CD4-positive, alpha-beta T cell (primary cell): ENCODE results near the gene MEF2A. TPM values are rescaled to one million over a fixed set of nuclear protein-coding genes. Genes with fewer than 3 reads are reported as not detected.
A peak's percentile ranks its signal among the peaks of the same experiment; 100 is the strongest.

Experiments used
- ATAC-seq: fragments of 200-7000 bp; cut with Tn5 transposase; one replicate; pipeline ENCODE4 v1.10.0; 2022; ENCODE audit warnings: mild to moderate bottlenecking; ENCODE audit not compliant: poor library complexity
- CTCF ChIA-PET: fragments of 350-600 bp; sonication (Branson Sonifier 250); formaldehyde crosslinking; loops from one replicate; lab custom pipeline; 2021; ENCODE audit warnings: antibody characterized with exemption, inconsistent platforms; lab: Charles Lee
- POLR2A ChIA-PET: fragments of 350-600 bp; sonication (Branson Sonifier 250); formaldehyde crosslinking; loops from one replicate; lab custom pipeline; 2021; ENCODE audit warnings: antibody characterized with exemption, inconsistent platforms; lab: Charles Lee
- DNase-seq, 14 experiments: peaks; one replicate each; pipeline ENCODE4 v3.0.0-alpha.2; 2013 to 2020; ENCODE audit warnings: mixed read lengths in 2 of 14
- H3K27ac ChIP-seq, 2 donors: one replicate each; pipeline versions ENCODE4 v1.5.1 to v1.7.0; 2013; ENCODE audit warnings: low read length in 2 of 2, low read depth in 1 of 2, mild to moderate bottlenecking in 1 of 2
- H3K27me3 ChIP-seq, 2 experiments: 1 replicate in 1 of 2; 2 replicates in 1 of 2; pipeline versions ENCODE4 v1.6.1 to v1.7.0; 2013; ENCODE audit warnings: low read length in 2 of 2, control low read depth in 1 of 2, mild to moderate bottlenecking in 1 of 2, moderate library complexity in 1 of 2; ENCODE audit not compliant: insufficient read depth in 2 of 2, control insufficient read depth in 1 of 2
- H3K36me3 ChIP-seq: one replicate; pipeline ENCODE4 v1.6.1; 2013; ENCODE audit warnings: low read length, control low read depth; ENCODE audit not compliant: insufficient read depth
- H3K4me1 ChIP-seq: one replicate; pipeline ENCODE4 v1.6.1; 2013; ENCODE audit warnings: low read length, control low read depth; ENCODE audit not compliant: insufficient read depth
- H3K4me3 ChIP-seq: one replicate; pipeline ENCODE4 v1.5.1; 2013; ENCODE audit warnings: mild to moderate bottlenecking, low read length, moderate library complexity
- H3K9me3 ChIP-seq, 2 experiments: 1 replicate in 1 of 2; 2 replicates in 1 of 2; pipeline versions ENCODE4 v1.6.1 to v1.7.0; 2013; ENCODE audit warnings: low read length in 2 of 2, mild to moderate bottlenecking in 2 of 2, control low read depth in 1 of 2, moderate library complexity in 1 of 2; ENCODE audit not compliant: control insufficient read depth in 1 of 2, insufficient read depth in 1 of 2
- H3K27ac Mint-ChIP-seq: one replicate; pipeline ENCODE4 v1.8.0; 2020; ENCODE audit warnings: mixed read lengths
- H3K27me3 Mint-ChIP-seq: one replicate; pipeline ENCODE4 v1.8.0; 2021; ENCODE audit warnings: mixed read lengths
- H3K36me3 Mint-ChIP-seq: one replicate; pipeline ENCODE4 v1.8.0; 2021; ENCODE audit warnings: low read depth, mixed read lengths
- H3K4me1 Mint-ChIP-seq: one replicate; pipeline ENCODE4 v1.8.0; 2021; ENCODE audit warnings: low read depth, mixed read lengths
- H3K4me3 Mint-ChIP-seq: one replicate; pipeline ENCODE4 v1.8.0; 2020; ENCODE audit warnings: mild to moderate bottlenecking, mixed read lengths
- H3K9me3 Mint-ChIP-seq: one replicate; pipeline ENCODE4 v1.8.0; 2020; ENCODE audit warnings: mixed read lengths
- intact Hi-C, 2 experiments: fragments of 100-400 bp; cut with DNase I in 1 of 2; cut with micrococcal nuclease in 1 of 2; formaldehyde crosslinking; loops; one replicate each; pipeline versions ENCODE4 v1.15.1 to v1.9.0; 2023 to 2025; cut with DNase I, micrococcal nuclease
- total RNA-seq, 174 experiments: library from RNA in 2 of 174; stranded (reverse) in 2 of 174; gene quantifications; one replicate each; pipeline ENCODE4 v1.2.3 and lab custom pipeline; 2021 to 2026
- TF ChIP-seq, protein P1 (sequence below): fragments of 200-600 bp; IDR thresholded peaks from one replicate; pipeline ENCODE4 v1.8.0; 2022; ENCODE audit warnings: antibody characterized with exemption, mild to moderate bottlenecking

The MEF2A gene
- total RNA-seq, 2 experiments from 2014 or later, result 23.2 to 24.9 TPM

DNA sequence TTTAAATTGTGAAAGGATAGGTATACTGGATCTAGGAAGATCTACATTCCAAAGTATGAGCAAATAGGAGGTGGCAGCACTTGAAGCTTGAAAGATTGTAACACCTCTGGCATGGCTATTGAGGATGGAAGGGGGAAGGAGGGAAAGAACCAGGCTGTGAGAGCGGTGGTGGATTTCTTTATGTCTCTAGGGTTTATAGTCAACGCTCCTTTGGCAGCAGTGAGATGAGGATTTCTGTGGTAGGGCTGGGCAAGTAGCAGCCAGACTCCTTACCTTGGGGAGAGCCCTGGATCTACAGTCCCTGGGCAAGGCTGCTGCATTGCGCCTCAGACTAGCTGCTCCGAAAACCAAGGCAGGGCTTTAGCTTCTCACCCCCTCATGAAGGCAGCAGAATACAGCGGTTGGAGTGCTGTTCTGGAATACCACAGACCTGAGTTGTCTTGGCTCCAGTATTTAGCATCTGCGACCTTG lies 53.2 kb downstream of the MEF2A start:
- Histone ChIP-seq H3K4me1 (peaks cover 8% of the 10 kb centered on the region), H3K27me3 (no peaks in the 10 kb centered on the region), H3K27ac (no peak overlapping the region), H3K36me3 (no peaks in the 10 kb centered on the region), H3K4me3 (no peak overlapping the region), H3K9me3 (peaks cover 0 to 4% of the 10 kb centered on the region in 2 experiments)
- H3K27me3 Mint-ChIP-seq, result no peaks in the 10 kb centered on the region
- ChIA-PET CTCF (no interaction called here), POLR2A (no interaction called here)
- H3K4me1 Mint-ChIP-seq, result peaks cover 52% of the 10 kb centered on the region
- TF ChIP-seq, protein P1, sequence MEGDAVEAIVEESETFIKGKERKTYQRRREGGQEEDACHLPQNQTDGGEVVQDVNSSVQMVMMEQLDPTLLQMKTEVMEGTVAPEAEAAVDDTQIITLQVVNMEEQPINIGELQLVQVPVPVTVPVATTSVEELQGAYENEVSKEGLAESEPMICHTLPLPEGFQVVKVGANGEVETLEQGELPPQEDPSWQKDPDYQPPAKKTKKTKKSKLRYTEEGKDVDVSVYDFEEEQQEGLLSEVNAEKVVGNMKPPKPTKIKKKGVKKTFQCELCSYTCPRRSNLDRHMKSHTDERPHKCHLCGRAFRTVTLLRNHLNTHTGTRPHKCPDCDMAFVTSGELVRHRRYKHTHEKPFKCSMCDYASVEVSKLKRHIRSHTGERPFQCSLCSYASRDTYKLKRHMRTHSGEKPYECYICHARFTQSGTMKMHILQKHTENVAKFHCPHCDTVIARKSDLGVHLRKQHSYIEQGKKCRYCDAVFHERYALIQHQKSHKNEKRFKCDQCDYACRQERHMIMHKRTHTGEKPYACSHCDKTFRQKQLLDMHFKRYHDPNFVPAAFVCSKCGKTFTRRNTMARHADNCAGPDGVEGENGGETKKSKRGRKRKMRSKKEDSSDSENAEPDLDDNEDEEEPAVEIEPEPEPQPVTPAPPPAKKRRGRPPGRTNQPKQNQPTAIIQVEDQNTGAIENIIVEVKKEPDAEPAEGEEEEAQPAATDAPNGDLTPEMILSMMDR, result no peak
- peak overlapping the region; percentile 34 for H3K27ac Mint-ChIP-seq
- intact Hi-C loops, result no loop called here
- ATAC-seq, result no peak
- no peak overlapping the region for H3K4me3 Mint-ChIP-seq
- H3K9me3 Mint-ChIP-seq, result peaks cover 3% of the 10 kb centered on the region
- H3K36me3 Mint-ChIP-seq, result peaks cover 25% of the 10 kb centered on the region
- no peak for DNase-seq

DNA sequence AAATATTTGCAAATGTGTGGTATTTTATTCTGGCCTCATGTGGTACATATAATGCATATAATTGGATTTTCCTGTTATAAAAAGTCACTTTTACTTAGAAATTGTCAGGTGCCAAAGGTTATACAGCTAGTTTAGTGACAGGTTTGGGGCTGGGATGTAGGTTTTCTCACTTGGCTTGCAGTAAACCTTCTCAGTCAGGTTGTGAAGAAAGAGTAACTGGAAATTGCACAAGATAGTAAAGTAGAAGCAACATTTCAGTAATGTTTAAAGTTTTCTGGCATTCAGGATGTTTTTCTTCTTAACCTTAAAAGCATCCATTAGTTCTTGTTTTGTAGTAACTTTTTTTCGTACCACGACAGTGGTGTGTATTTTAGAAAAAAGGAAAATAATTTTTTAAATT lies 53.9 kb downstream of the MEF2A start:
- TF ChIP-seq, protein P1, result no peak
- CTCF ChIA-PET, result no interaction called here
- no peaks in the 10 kb centered on the region for H3K27me3 ChIP-seq
- DNase-seq (no peak), ATAC-seq (no peak)
- Mint-ChIP-seq H3K9me3 (peaks cover 3% of the 10 kb centered on the region), H3K4me1 (peaks cover 48% of the 10 kb centered on the region), H3K27me3 (no peaks in the 10 kb centered on the region), H3K36me3 (peaks cover 32% of the 10 kb centered on the region), H3K27ac (peak overlapping the region; percentile 34), H3K4me3 (no peak overlapping the region)
- H3K4me1 ChIP-seq, result peaks cover 8% of the 10 kb centered on the region
- H3K4me3 ChIP-seq, result no peak overlapping the region
- no peak overlapping the region for H3K27ac ChIP-seq
- peaks cover 2 to 5% of the 10 kb centered on the region in 2 experiments for H3K9me3 ChIP-seq
- H3K36me3 ChIP-seq, result no peaks in the 10 kb centered on the region
- POLR2A ChIA-PET, result no interaction called here
- intact Hi-C loops, result loop anchor here in 1 of 2 experiments (10.0 kb wide), 1 partner anchor 65 kb away; no protein-coding TSS in a partner anchor

GRCh38 chr15:99620178-99620577 lies 54.4 kb downstream of the MEF2A start:
- Histone ChIP-seq H3K27me3 (no peaks in the 10 kb centered on the region), H3K4me1 (peaks cover 8% of the 10 kb centered on the region), H3K4me3 (no peak overlapping the region), H3K9me3 (peaks cover 5 to 6% of the 10 kb centered on the region in 2 experiments), H3K27ac (no peak overlapping the region), H3K36me3 (no peaks in the 10 kb centered on the region)
- Mint-ChIP-seq H3K4me1 (peaks cover 49% of the 10 kb centered on the region), H3K9me3 (peaks cover 5% of the 10 kb centered on the region), H3K27me3 (no peaks in the 10 kb centered on the region), H3K36me3 (peaks cover 37% of the 10 kb centered on the region), H3K27ac (no peak overlapping the region), H3K4me3 (no peak overlapping the region)
- ChIA-PET CTCF (no interaction called here), POLR2A (no interaction called here)
- DNase-seq (no peak), ATAC-seq (no peak)
- intact Hi-C loops, result loop anchor here in 1 of 2 experiments (10.0 kb wide), 1 partner anchor 65 kb away; no protein-coding TSS in a partner anchor
- TF ChIP-seq, protein P1, result no peak
